Thyroid gland (tissue), 4 donors: ENCODE measurements around the gene SYT12. TPM values are rescaled to one million over a fixed set of nuclear protein-coding genes. Genes with fewer than 3 reads are reported as not detected.

ENCODE experiments used
- DNase-seq, 2 donors: peaks; one replicate each; pipeline ENCODE4 v3.0.0-alpha.2; 2019
- H3K27ac ChIP-seq, 3 donors: fragments of 200-600 bp; sonication (generic); 1 replicate in 2 of 3; 2 replicates in 1 of 3; pipeline ENCODE4 v1.5.1; 2016 to 2019; ENCODE audit warnings: mild to moderate bottlenecking in 1 of 3, moderate library complexity in 1 of 3
- H3K27me3 ChIP-seq: fragments of 200-600 bp; sonication (generic); one replicate; pipeline ENCODE4 v1.5.1; 2019
- H3K36me3 ChIP-seq, 2 donors: fragments of 200-600 bp; sonication (generic); one replicate each; pipeline ENCODE4 v1.5.1; 2016 to 2019
- H3K4me1 ChIP-seq, 2 donors: fragments of 200-600 bp; sonication (generic); one replicate each; pipeline ENCODE4 v1.5.1; 2017 to 2019
- H3K4me3 ChIP-seq, 3 donors: fragments of 200-600 bp; sonication (generic); replicated peaks in 1 of 3; 1 replicate in 2 of 3; 2 replicates in 1 of 3; pipeline ENCODE4 v1.5.1; 2016; ENCODE audit warnings: mild to moderate bottlenecking in 1 of 3
- H3K9me3 ChIP-seq: fragments of 200-600 bp; sonication (generic); one replicate; pipeline ENCODE4 v1.5.1; 2017
- POLR2A ChIP-seq, 2 donors: fragments of 450-650 bp; IDR thresholded peaks; one replicate each; pipeline ENCODE4 v1.6.1; 2017; ENCODE audit warnings: antibody characterized with exemption in 2 of 2, mild to moderate bottlenecking in 2 of 2, moderate library complexity in 1 of 2
- WGBS, 2 donors: methylation state at CpG; one replicate each; pipeline ENCODE4 v1.1.5; 2017; 5-methylcytosine and 5-hydroxymethylcytosine counted together
- intact Hi-C: fragments of 100-400 bp; cut with DNase I; formaldehyde crosslinking; loops from one replicate; pipeline ENCODE4 v1.15.1; 2023
- microRNA-seq: library from miRNA; unstranded; fragments of <30 nt; microRNA quantifications from one replicate; pipeline ENCODE4, GENCODE V29; 2016
- total RNA-seq, 4 donors: library from RNA; depleted of rRNA; stranded (reverse); fragments of >200 nt; gene quantifications; one replicate each; pipeline ENCODE4 v1.2.3, GENCODE V29; 2016
- TF ChIP-seq, protein P1 (sequence below), 6 experiments: fragments of 200-600 bp in 3 of 6; fragments of 450-650 bp in 3 of 6; sonication (generic) in 3 of 6; IDR thresholded peaks; one replicate each; pipeline ENCODE4 v1.5.1; 2016 to 2019; ENCODE audit warnings: antibody characterized with exemption in 6 of 6, mild to moderate bottlenecking in 2 of 6, inconsistent platforms in 1 of 6, moderate library complexity in 1 of 6

The SYT12 gene
- total RNA-seq, 4 donors from 2014 or later: 0.13 to 0.44 (median 0.22) TPM; not detected in 1

DNA sequence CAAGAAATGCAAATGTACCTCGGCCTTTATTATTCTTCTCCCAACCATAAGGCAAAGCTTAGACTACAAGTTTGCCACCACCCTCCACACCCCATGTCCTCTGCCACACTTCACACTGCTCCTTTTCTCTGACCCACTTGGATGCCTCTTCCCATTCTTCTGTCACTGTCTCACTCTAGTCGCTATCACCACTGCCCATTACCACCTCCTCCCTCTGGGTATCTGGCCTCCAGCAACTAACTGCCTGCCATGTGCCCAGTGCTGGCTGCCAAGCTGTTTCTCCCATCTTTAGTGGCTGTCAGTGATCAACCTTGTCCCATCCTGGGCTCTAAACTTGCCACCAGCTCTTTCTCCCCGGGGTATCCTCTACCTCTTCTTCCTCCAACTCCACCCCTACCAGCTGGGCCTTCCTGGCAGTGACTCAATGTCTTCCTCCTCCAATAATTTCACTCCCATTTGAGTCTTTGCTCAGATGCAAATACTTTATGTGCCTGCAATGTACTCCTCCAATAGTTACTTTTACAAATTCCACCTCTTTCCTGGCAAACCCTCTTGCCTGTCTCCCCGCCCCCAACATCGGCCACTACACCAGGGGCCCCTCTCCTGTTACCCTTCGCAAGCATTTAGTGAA, 76.0 kb downstream of the SYT12 start:
- DNase-seq: no peak
- H3K27ac ChIP-seq: no peak overlapping the region
- 83% methylated on average over 6 of the region's 6 CpGs for WGBS, 2 donors
- H3K36me3 ChIP-seq: no peaks in the 10 kb centered on the region
- TF ChIP-seq, protein P1, sequence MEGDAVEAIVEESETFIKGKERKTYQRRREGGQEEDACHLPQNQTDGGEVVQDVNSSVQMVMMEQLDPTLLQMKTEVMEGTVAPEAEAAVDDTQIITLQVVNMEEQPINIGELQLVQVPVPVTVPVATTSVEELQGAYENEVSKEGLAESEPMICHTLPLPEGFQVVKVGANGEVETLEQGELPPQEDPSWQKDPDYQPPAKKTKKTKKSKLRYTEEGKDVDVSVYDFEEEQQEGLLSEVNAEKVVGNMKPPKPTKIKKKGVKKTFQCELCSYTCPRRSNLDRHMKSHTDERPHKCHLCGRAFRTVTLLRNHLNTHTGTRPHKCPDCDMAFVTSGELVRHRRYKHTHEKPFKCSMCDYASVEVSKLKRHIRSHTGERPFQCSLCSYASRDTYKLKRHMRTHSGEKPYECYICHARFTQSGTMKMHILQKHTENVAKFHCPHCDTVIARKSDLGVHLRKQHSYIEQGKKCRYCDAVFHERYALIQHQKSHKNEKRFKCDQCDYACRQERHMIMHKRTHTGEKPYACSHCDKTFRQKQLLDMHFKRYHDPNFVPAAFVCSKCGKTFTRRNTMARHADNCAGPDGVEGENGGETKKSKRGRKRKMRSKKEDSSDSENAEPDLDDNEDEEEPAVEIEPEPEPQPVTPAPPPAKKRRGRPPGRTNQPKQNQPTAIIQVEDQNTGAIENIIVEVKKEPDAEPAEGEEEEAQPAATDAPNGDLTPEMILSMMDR (IDR thresholded peaks at IDR 0.05): no peak
- TF ChIP-seq POLR2A (IDR thresholded peaks at IDR 0.05): no peak
- H3K4me3 ChIP-seq: no peak overlapping the region
- intact Hi-C loops: no loop called here
- H3K9me3 ChIP-seq: no peaks in the 10 kb centered on the region
- no peaks in the 10 kb centered on the region for H3K4me1 ChIP-seq
- H3K27me3 ChIP-seq: no peaks in the 10 kb centered on the region

DNA sequence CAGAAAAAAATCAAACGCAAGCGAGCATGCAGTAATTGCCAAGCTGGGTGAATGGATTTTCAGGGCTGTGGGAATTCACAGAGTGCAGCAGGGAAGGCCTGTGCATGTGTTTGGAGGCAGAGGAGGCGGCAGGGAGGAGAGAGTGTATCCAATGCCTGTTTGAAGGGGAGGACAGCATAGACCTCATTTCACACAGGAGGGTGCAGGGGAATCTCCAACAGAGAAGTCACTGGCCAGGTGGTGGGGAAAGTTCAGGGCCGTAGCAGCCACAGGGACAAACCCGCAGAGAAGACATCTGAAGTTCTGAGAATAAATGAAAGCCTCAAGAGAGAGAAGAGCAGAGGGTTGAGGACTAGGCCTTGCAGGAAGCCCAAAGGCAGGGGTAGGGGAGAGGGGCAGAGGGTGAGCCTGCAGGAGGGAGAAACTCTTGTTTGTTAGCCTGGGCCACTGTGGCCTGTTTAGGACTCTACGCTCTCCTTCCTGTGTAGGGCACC, 76.9 kb downstream of the SYT12 start:
- H3K36me3 ChIP-seq: no peaks in the 10 kb centered on the region
- H3K27ac ChIP-seq: no peak overlapping the region

More for the DNA sequence above, 76.9 kb downstream of the SYT12 start:
- Histone ChIP-seq H3K27me3 (no peaks in the 10 kb centered on the region), H3K4me1 (no peaks in the 10 kb centered on the region), H3K9me3 (no peaks in the 10 kb centered on the region), H3K4me3 (no peak overlapping the region)
- TF ChIP-seq, protein P1 (IDR thresholded peaks at IDR 0.05): no peak
- no peak for TF ChIP-seq POLR2A (IDR thresholded peaks at IDR 0.05)
- intact Hi-C loops: no loop called here
- WGBS, 2 donors: 83 to 94% methylated on average over 6 of the region's 6 CpGs
- DNase-seq: no peak

Small RNAs within 50 kb of the gene (microRNA-seq; reads per million reads assigned to microRNA genes)
- gene MIR6860: not detected

Other genes with a start within 250 kb of the SYT12 start
- gene RCE1, start 179.7 kb upstream of the SYT12 start, total RNA-seq: 10 to 100 TPM; 10.8 to 23.6 (median 16.1) TPM
- 1 to 10 TPM; 4.7 to 7.5 (median 5.9) TPM for gene LRFN4, start 166.1 kb upstream of the SYT12 start, total RNA-seq
- 10 to 100 TPM in 3 of 4 donors, 1 to 10 TPM in 1; 5.4 to 34.3 (median 21.9) TPM for gene PC, start 64.8 kb upstream of the SYT12 start, total RNA-seq
- not detected for gene C11orf86, start 47.8 kb upstream of the SYT12 start, total RNA-seq
- 10 to 100 TPM; 27.8 to 85.2 (median 56.8) TPM for gene RHOD, start 33.7 kb downstream of the SYT12 start, total RNA-seq
- gene KDM2A, start 96.1 kb downstream of the SYT12 start, total RNA-seq: 10 to 100 TPM; 38.7 to 88.1 (median 73.5) TPM
- gene GRK2, start 243.3 kb downstream of the SYT12 start, total RNA-seq: 10 to 100 TPM; 32.8 to 55.8 (median 40.6) TPM